DND-41 (cell line): Measurements from ENCODE around the gene TRERF1.

ENCODE experiments used
- CTCF ChIP-seq: IDR thresholded peaks from 2 replicates; pipeline ENCODE4 v1.5.1; 2012; ENCODE audit warnings: borderline replicate concordance, low read length, moderate library complexity, mild to moderate bottlenecking; ENCODE audit not compliant: poor library complexity, severe bottlenecking; ENCODE audit errors: extremely low read depth
- EZH2 ChIP-seq: IDR thresholded peaks from 3 replicates; pipeline ENCODE4 v1.6.1; 2012; ENCODE audit warnings: borderline replicate concordance, low read depth, mild to moderate bottlenecking, moderate library complexity, low read length, inconsistent platforms; ENCODE audit not compliant: severe bottlenecking

- no peak for TF ChIP-seq CTCF
- TF ChIP-seq EZH2: no peak
Observed at GRCh38 chr6:42341771-42342553, 109.8 kb downstream of the TRERF1 start.
